LNCaP clone FGC (cell line): ENCODE results near the gene TMEM144.
A peak's percentile ranks its signal among the peaks of the same experiment; 100 is the strongest.

Experiments
- DNase-seq: peaks from one replicate; pipeline ENCODE4 v3.0.0-alpha.2; 2011; ENCODE audit warnings: low read depth
- H3K4me3 ChIP-seq: 2 replicates; pipeline ENCODE4 v1.5.1; 2011; ENCODE audit warnings: mild to moderate bottlenecking, low read depth, low read length, control low read depth
- TF ChIP-seq, protein P1 (sequence below): IDR thresholded peaks from 2 replicates; pipeline ENCODE4 v1.5.1; 2012; ENCODE audit warnings: mild to moderate bottlenecking; ENCODE audit not compliant: control insufficient read depth, insufficient read depth; ENCODE audit errors: extremely low read depth

Gene TMEM144

DNA sequence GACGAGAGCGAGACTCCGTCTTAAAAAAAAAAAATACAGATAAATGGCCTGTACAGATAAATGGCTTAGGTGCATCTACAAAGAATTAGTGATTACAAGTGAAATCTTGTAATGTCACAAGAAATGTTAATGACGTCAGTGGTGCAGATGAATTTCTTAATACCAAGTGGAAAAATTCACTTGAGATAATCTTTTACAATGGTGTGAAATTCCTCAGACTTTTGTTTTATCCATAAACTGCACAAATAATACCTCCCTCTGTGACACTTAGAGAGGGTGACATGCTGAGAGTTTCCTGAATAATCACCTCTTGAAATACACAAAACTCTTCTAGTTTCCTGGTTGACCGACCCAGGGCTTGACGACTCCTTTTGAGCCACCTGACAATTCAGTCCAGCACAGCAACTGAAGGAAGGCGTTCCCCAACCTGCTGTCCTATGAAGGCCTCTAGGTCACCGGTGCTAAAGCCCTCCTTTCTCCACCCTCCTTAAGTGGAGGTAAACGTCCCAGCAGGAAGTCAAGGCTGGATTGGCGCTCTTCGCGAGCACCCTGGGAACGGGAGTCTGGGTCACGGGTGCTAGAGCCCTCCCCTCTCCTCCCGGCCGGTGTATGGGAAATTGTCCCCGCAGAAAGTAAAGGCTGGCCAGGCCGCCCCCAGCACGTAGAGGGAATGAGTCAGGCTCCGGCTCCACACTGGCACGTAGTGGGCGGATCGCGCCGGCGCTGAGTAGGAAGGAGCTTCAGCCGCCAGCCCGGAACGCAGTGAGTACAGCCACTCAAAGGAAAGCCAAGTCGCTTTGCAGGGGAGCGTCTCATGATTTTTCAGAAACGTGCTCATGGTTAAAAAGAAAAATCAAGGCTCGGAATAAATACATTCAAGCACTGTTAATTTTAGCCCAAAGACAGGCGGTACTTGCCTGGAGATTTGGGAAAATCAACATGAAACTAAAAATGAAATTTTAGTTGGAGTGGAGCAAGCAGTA lies at the start of gene TMEM144:
TSS of gene TMEM144 (plus strand) at position 662 of the 983 bp plus-strand sequence. CDS start 2,182 bp downstream, outside the sequence.
- TF ChIP-seq, protein P1, sequence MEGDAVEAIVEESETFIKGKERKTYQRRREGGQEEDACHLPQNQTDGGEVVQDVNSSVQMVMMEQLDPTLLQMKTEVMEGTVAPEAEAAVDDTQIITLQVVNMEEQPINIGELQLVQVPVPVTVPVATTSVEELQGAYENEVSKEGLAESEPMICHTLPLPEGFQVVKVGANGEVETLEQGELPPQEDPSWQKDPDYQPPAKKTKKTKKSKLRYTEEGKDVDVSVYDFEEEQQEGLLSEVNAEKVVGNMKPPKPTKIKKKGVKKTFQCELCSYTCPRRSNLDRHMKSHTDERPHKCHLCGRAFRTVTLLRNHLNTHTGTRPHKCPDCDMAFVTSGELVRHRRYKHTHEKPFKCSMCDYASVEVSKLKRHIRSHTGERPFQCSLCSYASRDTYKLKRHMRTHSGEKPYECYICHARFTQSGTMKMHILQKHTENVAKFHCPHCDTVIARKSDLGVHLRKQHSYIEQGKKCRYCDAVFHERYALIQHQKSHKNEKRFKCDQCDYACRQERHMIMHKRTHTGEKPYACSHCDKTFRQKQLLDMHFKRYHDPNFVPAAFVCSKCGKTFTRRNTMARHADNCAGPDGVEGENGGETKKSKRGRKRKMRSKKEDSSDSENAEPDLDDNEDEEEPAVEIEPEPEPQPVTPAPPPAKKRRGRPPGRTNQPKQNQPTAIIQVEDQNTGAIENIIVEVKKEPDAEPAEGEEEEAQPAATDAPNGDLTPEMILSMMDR = no peak
- DNase-seq = peak; percentile 95
- H3K4me3 ChIP-seq = peak within 1 kb of the TSS; percentile 65

DNA sequence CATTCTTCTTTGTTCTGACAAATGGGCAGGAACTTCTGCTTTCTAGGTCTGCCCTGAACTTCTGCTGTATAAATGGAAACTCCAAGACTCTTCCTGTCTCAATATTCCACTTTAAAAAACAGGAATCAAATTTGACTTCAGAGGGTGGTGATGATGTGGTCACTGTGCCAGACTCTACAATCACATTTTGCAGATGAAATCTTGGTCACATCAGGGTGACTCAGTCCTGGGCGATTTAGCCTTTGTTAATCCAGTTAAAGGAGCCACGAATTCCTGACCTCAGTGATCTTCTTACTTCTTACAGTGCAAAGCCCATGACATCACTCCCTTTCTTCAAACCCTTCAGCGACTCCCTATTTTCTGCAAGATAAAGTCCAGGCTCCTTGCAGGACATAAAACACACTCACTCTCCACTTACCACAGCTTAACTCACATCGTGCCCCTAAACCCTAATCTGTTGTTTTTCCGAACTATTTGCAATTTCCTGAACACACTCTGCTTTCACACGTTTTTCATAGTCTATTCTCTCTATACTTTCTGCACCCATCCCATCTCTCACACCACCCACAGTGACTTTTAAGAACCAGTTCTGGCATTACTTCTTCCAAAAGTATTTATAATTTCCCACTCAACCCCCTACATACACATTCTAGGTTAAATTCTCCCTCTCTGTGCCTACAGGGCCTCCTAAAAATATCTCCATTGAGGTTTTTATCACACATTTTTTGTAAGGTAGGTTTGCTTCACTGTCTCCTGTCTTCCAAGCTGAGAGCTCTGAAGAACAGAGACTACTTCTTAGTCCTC lies 48.5 kb upstream of the TMEM144 start:
- H3K4me3 ChIP-seq = no peak overlapping the region
- TF ChIP-seq, protein P1 = no peak
- no peak for DNase-seq

DNA sequence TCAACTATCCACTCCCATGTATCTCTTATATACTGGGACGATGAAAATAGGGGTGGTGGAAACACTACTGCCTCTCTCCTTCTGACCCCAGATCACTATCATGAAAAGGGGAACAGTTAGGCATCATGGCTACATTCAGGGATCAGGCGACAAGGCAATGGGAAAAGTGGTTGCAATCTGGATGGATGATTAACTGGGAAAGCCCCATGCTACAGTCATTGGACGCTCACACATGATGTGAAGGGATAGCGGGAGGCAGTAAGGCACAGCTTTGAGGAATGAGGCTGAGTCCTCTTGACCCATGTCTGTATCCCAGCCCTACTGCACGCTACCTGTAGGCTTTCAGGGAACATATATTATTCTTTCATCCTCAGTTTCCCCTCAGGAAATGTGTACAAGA lies 47.7 kb upstream of the TMEM144 start:
- TF ChIP-seq, protein P1 = no peak
- no peak for DNase-seq
- no peak overlapping the region for H3K4me3 ChIP-seq

DNA sequence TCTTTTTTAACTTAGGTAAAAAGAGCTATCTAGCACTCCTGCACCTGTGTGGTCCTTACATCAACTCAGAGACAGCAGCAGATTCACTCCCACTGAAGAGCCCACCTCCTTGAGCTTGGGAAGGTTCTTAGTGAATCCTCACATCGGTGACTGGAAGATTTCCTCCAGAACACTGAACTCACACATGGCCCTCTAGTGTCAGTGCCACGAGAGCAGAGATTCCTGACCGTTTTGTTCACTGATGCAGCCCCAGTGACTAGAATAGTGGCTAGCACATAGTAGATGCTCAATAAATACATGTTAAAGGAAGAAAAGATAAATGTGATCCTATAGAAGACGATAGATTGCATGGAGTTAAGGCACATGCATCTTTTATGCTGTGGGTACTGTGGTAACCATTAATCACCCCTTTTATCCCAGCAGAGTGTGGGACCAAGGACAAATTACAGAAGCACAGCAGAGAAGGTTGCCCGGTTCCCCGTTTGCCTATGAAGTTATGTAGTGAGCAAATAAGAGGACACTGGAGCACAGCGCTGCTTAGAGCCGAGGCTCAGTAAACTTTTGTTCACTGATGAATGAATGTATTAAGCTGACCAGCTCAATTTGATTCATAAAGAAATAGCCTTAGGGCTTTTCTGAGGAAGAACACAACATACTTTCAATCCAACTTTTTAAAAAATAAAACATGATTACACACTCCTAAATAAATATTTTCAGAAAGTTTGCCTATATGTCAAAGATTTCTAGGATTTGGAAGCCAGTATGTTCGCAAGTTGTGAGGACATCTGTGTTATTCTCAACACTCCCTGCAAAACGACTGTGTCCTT lies 46.1 kb upstream of the TMEM144 start:
- no peak overlapping the region for H3K4me3 ChIP-seq
- no peak for DNase-seq
- TF ChIP-seq, protein P1 = no peak

DNA sequence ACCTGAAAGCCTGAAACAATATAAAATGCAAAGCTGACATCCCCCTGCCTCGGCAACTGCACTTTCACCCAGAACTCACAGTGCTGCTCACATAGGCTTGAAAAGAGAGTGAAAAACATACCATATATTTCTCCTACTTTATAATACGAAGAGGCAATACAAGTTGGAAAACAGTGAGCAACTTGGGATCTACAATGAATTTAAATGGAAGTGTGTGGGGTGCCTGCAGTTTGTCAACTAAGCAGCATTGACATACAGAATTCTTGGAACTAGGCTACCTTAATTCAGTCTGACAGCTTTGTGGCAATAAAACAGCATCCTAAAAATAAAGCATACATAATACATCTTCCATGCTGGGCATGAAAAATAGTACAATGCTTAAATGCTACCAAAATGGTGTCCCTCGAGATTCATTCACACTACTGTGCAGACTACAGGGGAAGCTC lies 45.5 kb upstream of the TMEM144 start:
- TF ChIP-seq, protein P1 = no peak
- DNase-seq = no peak
- H3K4me3 ChIP-seq = no peak overlapping the region

DNA sequence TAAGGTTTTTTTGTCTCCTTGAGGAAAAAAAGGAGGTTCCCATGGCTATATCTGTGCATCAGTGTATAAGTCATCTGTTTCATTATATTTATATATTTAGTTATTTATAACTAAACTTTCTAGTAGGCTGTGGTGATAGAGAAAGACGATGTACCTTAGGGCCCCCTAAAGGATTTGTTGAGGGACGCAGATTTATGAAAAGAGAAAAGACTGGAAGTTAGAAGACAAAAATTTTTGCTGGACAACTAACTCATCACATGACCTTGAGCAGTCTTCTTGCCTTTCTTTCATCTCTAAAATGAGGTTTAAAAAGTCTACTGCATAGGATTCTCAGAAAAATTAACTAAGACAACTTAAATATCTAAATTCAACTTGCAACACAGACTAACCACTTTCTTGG lies 43.6 kb upstream of the TMEM144 start:
- H3K4me3 ChIP-seq = no peak overlapping the region
- TF ChIP-seq, protein P1 = no peak
- DNase-seq = no peak
